ENCODE data around the gene SHISA4. TPM values are rescaled to one million over a fixed set of nuclear protein-coding genes. Genes with fewer than 3 reads are reported as not detected.

The SHISA4 gene
- total and polyA plus RNA-seq, 2 donors (not counting 1 experiment from before 2014, with no cell fraction given): 0.12 TPM; not detected in 1

GRCh38 chr1:201841265-201841912 lies 47.3 kb upstream of the SHISA4 start:
- H3K4me2 ChIP-seq (replicated peaks; ENCODE audit: low read depth, low read length, poor library complexity, severe bottlenecking): no peak overlapping the region
- ATAC-seq (ENCODE audit: low read depth) (no peak), DNase-seq (no peak)
- peaks cover 91% of the 10 kb centered on the region for H3K79me2 ChIP-seq (ENCODE audit: control insufficient read depth, insufficient read depth, low read length)
- Mint-ChIP-seq H3K4me1 (peaks cover 33% of the 10 kb centered on the region), H3K27me3 (no peaks in the 10 kb centered on the region), H3K4me3 (no peak overlapping the region), H3K9me3 (ENCODE audit: insufficient read depth) (no peaks in the 10 kb centered on the region), H3K27ac (no peak overlapping the region)
- intact Hi-C loops (cut with micrococcal nuclease): no loop called here
- WGBS (ENCODE audit: insufficient coverage): 55% methylated on average over 1 of the region's 2 CpGs
- no peak for TF ChIP-seq CTCF (IDR thresholded peaks at IDR 0.05)
- no peak for TF ChIP-seq EZH2 (IDR thresholded peaks at IDR 0.05; ENCODE audit: borderline replicate concordance, insufficient read depth, low read depth, low read length, poor library complexity, severe bottlenecking)
- peaks cover 7% of the 10 kb centered on the region in 2 donors for H3K4me1 ChIP-seq (ENCODE audit: control insufficient read depth in 2 of 2, insufficient read depth in 2 of 2, low read length in 2 of 2)
- peaks cover 49% of the 10 kb centered on the region for H4K20me1 ChIP-seq (ENCODE audit: control insufficient read depth, insufficient read depth, low read length, poor library complexity, severe bottlenecking)
- H3K27ac ChIP-seq (ENCODE audit: low read length in 2 of 2): no peak overlapping the region
- no peak overlapping the region for H2AFZ ChIP-seq (ENCODE audit: insufficient read depth, low read depth, low read length, poor library complexity, severe bottlenecking)
- no peaks in the 10 kb centered on the region for H3K9me3 ChIP-seq (ENCODE audit: control extremely low read depth in 1 of 3, control insufficient read depth in 2 of 3, insufficient read depth in 1 of 3, low read length in 2 of 3)
- CTCF ChIA-PET: no interaction called here
- peaks cover 4 to 10% of the 10 kb centered on the region in 2 experiments for H3K36me3 ChIP-seq (replicated peaks in 1 of 2; ENCODE audit: control extremely low read depth in 1 of 2, control insufficient read depth in 1 of 2, extremely low read depth in 1 of 2, insufficient read depth in 2 of 2, low read length in 1 of 2)
- H3K27me3 ChIP-seq (replicated peaks in 1 of 4; ENCODE audit: control extremely low read depth in 1 of 4, control insufficient read depth in 3 of 4, insufficient read depth in 4 of 4, low read length in 3 of 4): no peaks in the 10 kb centered on the region
- H3K4me3 ChIP-seq (ENCODE audit: control extremely low read depth in 1 of 5, extremely low read depth in 1 of 5, insufficient read depth in 1 of 5, low read depth in 2 of 5, low read length in 4 of 5): no peak overlapping the region
- POLR2A ChIA-PET: no interaction called here
- H3K9ac ChIP-seq (ENCODE audit: low read length): no peak overlapping the region

GRCh38 chr1:201842472-201843027 lies 46.1 kb upstream of the SHISA4 start:
- ATAC-seq (ENCODE audit: low read depth) (no peak), DNase-seq (no peak)
- H4K20me1 ChIP-seq (ENCODE audit: control insufficient read depth, insufficient read depth, low read length, poor library complexity, severe bottlenecking): peaks cover 40% of the 10 kb centered on the region
- H3K36me3 ChIP-seq (replicated peaks in 1 of 2; ENCODE audit: control extremely low read depth in 1 of 2, control insufficient read depth in 1 of 2, extremely low read depth in 1 of 2, insufficient read depth in 2 of 2, low read length in 1 of 2): peaks cover 5 to 10% of the 10 kb centered on the region in 2 experiments
- intact Hi-C loops (cut with micrococcal nuclease): no loop called here
- peaks cover 7% of the 10 kb centered on the region in 2 donors for H3K4me1 ChIP-seq (ENCODE audit: control insufficient read depth in 2 of 2, insufficient read depth in 2 of 2, low read length in 2 of 2)
- no peak overlapping the region for H2AFZ ChIP-seq (ENCODE audit: insufficient read depth, low read depth, low read length, poor library complexity, severe bottlenecking)
- Mint-ChIP-seq H3K4me1 (peaks cover 26% of the 10 kb centered on the region), H3K27me3 (no peaks in the 10 kb centered on the region), H3K9me3 (ENCODE audit: insufficient read depth) (no peaks in the 10 kb centered on the region), H3K27ac (no peak overlapping the region), H3K4me3 (no peak overlapping the region)
- no peak for TF ChIP-seq EZH2 (IDR thresholded peaks at IDR 0.05; ENCODE audit: borderline replicate concordance, insufficient read depth, low read depth, low read length, poor library complexity, severe bottlenecking)
- no peak for TF ChIP-seq CTCF (IDR thresholded peaks at IDR 0.05)
- no peak overlapping the region for H3K27ac ChIP-seq (ENCODE audit: low read length in 2 of 2)
- no peaks in the 10 kb centered on the region for H3K27me3 ChIP-seq (replicated peaks in 1 of 4; ENCODE audit: control extremely low read depth in 1 of 4, control insufficient read depth in 3 of 4, insufficient read depth in 4 of 4, low read length in 3 of 4)
- H3K9ac ChIP-seq (ENCODE audit: low read length): no peak overlapping the region
- ChIA-PET CTCF (no interaction called here), POLR2A (no interaction called here)
- H3K4me3 ChIP-seq (ENCODE audit: control extremely low read depth in 1 of 5, extremely low read depth in 1 of 5, insufficient read depth in 1 of 5, low read depth in 2 of 5, low read length in 4 of 5): no peak overlapping the region
- H3K79me2 ChIP-seq (ENCODE audit: control insufficient read depth, insufficient read depth, low read length): peaks cover 81% of the 10 kb centered on the region
- H3K4me2 ChIP-seq (replicated peaks; ENCODE audit: low read depth, low read length, poor library complexity, severe bottlenecking): no peak overlapping the region
- H3K9me3 ChIP-seq (ENCODE audit: control extremely low read depth in 1 of 3, control insufficient read depth in 2 of 3, insufficient read depth in 1 of 3, low read length in 2 of 3): no peaks in the 10 kb centered on the region
- no CpG with 5 or more reads among the region's 2 CpGs for WGBS (ENCODE audit: insufficient coverage)
